B cell (primary cell): ENCODE results near the gene CPD. TPM values are rescaled to one million over a fixed set of nuclear protein-coding genes. Genes with fewer than 3 reads are reported as not detected.
"Not testable (repeated sequence)": the region's sequence is repeated elsewhere in the genome, so short reads cannot be mapped to it uniquely, and the experiment has no call there.

Experiments
- ATAC-seq: fragments of 200-7000 bp; cut with Tn5 transposase; one replicate; pipeline ENCODE4 v1.10.0; 2021; ENCODE audit warnings: low read depth, mild to moderate bottlenecking, moderate number of reproducible peaks, moderate library complexity
- CTCF ChIA-PET: fragments of 350-600 bp; sonication (Branson Sonifier 250); formaldehyde crosslinking; loops from one replicate; lab custom pipeline; 2021; ENCODE audit warnings: antibody characterized with exemption, inconsistent platforms; lab: Charles Lee
- POLR2A ChIA-PET: fragments of 350-600 bp; sonication (Branson Sonifier 250); formaldehyde crosslinking; loops from one replicate; lab custom pipeline; 2021; ENCODE audit warnings: antibody characterized with exemption; lab: Charles Lee
- DNase-seq: peaks from one replicate; pipeline ENCODE4 v3.0.0; 2013
- H2AFZ ChIP-seq: 2 replicates; pipeline ENCODE4 v1.6.1; 2012; ENCODE audit warnings: mild to moderate bottlenecking, low read depth, low read length; ENCODE audit not compliant: insufficient read depth, poor library complexity, severe bottlenecking
- H3K27ac ChIP-seq, 2 donors: 1 replicate in 1 of 2; 2 replicates in 1 of 2; pipeline ENCODE4 v1.5.1; 2012 to 2013; ENCODE audit warnings: low read length in 2 of 2, mild to moderate bottlenecking in 2 of 2, moderate library complexity in 1 of 2
- H3K27me3 ChIP-seq, 4 experiments: fragments of 200-600 bp in 1 of 4; sonication (generic) in 1 of 4; replicated peaks in 1 of 4; 1 replicate in 2 of 4; 2 replicates in 2 of 4; pipeline versions ENCODE4 v1.6.1 to v1.7.0; 2013 to 2016; ENCODE audit warnings: low read length in 3 of 4, mild to moderate bottlenecking in 2 of 4, mixed read lengths in 1 of 4, moderate library complexity in 1 of 4; ENCODE audit not compliant: insufficient read depth in 4 of 4, control insufficient read depth in 3 of 4; ENCODE audit errors: control extremely low read depth in 1 of 4
- H3K36me3 ChIP-seq, 2 experiments: replicated peaks in 1 of 2; 1 replicate in 1 of 2; 2 replicates in 1 of 2; pipeline versions ENCODE4 v1.6.1 to v1.7.1; 2013; ENCODE audit warnings: low read length in 1 of 2; ENCODE audit not compliant: insufficient read depth in 2 of 2, control insufficient read depth in 1 of 2; ENCODE audit errors: control extremely low read depth in 1 of 2, extremely low read depth in 1 of 2
- H3K4me1 ChIP-seq, 2 donors: fragments of 200-600 bp in 1 of 2; sonication (generic) in 1 of 2; 1 replicate in 1 of 2; 2 replicates in 1 of 2; pipeline versions ENCODE4 v1.5.1 to v1.6.1; 2013 to 2017; ENCODE audit warnings: low read length in 2 of 2; ENCODE audit not compliant: control insufficient read depth in 2 of 2, insufficient read depth in 2 of 2
- H3K4me2 ChIP-seq: replicated peaks from 2 replicates; pipeline ENCODE3; 2012; ENCODE audit warnings: mild to moderate bottlenecking, low read depth, low read length; ENCODE audit not compliant: poor library complexity, severe bottlenecking
- H3K4me3 ChIP-seq, 5 experiments: fragments of 200-600 bp in 1 of 5; sonication (generic) in 1 of 5; 1 replicate in 3 of 5; 2 replicates in 2 of 5; pipeline versions ENCODE4 v1.5.1 to v1.7.0; 2011 to 2016; ENCODE audit warnings: low read length in 4 of 5, mild to moderate bottlenecking in 4 of 5, low read depth in 2 of 5, control low read depth in 1 of 5, moderate library complexity in 1 of 5; ENCODE audit not compliant: insufficient read depth in 1 of 5; ENCODE audit errors: control extremely low read depth in 1 of 5, extremely low read depth in 1 of 5
- H3K79me2 ChIP-seq: fragments of 200-600 bp; sonication (generic); one replicate; pipeline ENCODE4 v1.6.0; 2016; ENCODE audit warnings: low read length; ENCODE audit not compliant: control insufficient read depth, insufficient read depth
- H3K9ac ChIP-seq: fragments of 200-600 bp; sonication (generic); 2 replicates; pipeline ENCODE4 v1.6.1; 2017; ENCODE audit warnings: mild to moderate bottlenecking, low read length, moderate library complexity
- H3K9me3 ChIP-seq, 3 donors: one replicate each; pipeline versions ENCODE4 v1.6.1 to v1.7.1; 2013; ENCODE audit warnings: low read length in 2 of 3; ENCODE audit not compliant: control insufficient read depth in 2 of 3, insufficient read depth in 1 of 3; ENCODE audit errors: control extremely low read depth in 1 of 3
- H4K20me1 ChIP-seq: 2 replicates; pipeline ENCODE4 v1.6.0; 2012; ENCODE audit warnings: mild to moderate bottlenecking, low read length; ENCODE audit not compliant: insufficient read depth, control insufficient read depth, poor library complexity, severe bottlenecking
- H3K27ac Mint-ChIP-seq: one replicate; pipeline ENCODE4 v1.8.0; 2021; ENCODE audit warnings: mixed read lengths
- H3K27me3 Mint-ChIP-seq: one replicate; pipeline ENCODE4 v1.8.0; 2021; ENCODE audit warnings: mixed read lengths
- H3K4me1 Mint-ChIP-seq: one replicate; pipeline ENCODE4 v1.8.0; 2021; ENCODE audit warnings: mixed read lengths
- H3K4me3 Mint-ChIP-seq: one replicate; pipeline ENCODE4 v1.8.0; 2021; ENCODE audit warnings: mixed read lengths
- H3K9me3 Mint-ChIP-seq: one replicate; pipeline ENCODE4 v1.8.0; 2022; ENCODE audit warnings: mixed read lengths; ENCODE audit not compliant: insufficient read depth
- EZH2 ChIP-seq: IDR thresholded peaks from 2 replicates; pipeline ENCODE4 v1.6.1; 2012; ENCODE audit warnings: borderline replicate concordance, low read depth, mild to moderate bottlenecking, moderate library complexity, low read length; ENCODE audit not compliant: insufficient read depth, poor library complexity, severe bottlenecking
- WGBS: methylation state at CpG from one replicate; pipeline ENCODE4 v1.1.5; 2013; ENCODE audit warnings: missing lambda C conversion rate; ENCODE audit not compliant: insufficient coverage; 5-methylcytosine and 5-hydroxymethylcytosine counted together
- intact Hi-C: fragments of 100-400 bp; cut with micrococcal nuclease; formaldehyde crosslinking; loops from one replicate; pipeline ENCODE4 v1.10.0; 2022
- polyA plus RNA-seq: library from polyadenylated mRNA; depleted of rRNA; stranded (reverse); fragments of >200 nt; gene quantifications from 2 replicates; pipeline ENCODE4 v1.2.3, GENCODE V29; 2012
- total RNA-seq, 2 donors: library from RNA; stranded (reverse); fragments of 120-200 nt in 1 of 2; gene quantifications; 1 replicate in 1 of 2; 2 replicates in 1 of 2; pipeline versions ENCODE4 v1.2.3 to v1.2.4, GENCODE V29; 2013 to 2022
- TF ChIP-seq, protein P1 (sequence below): fragments of 200-600 bp; IDR thresholded peaks from one replicate; pipeline ENCODE4 v1.8.0; 2022; ENCODE audit warnings: antibody characterized with exemption, mild to moderate bottlenecking

CPD gene
- total and polyA plus RNA-seq, 2 donors (not counting 1 experiment from before 2014, with no cell fraction given) = 1.5 to 15.6 TPM

DNA sequence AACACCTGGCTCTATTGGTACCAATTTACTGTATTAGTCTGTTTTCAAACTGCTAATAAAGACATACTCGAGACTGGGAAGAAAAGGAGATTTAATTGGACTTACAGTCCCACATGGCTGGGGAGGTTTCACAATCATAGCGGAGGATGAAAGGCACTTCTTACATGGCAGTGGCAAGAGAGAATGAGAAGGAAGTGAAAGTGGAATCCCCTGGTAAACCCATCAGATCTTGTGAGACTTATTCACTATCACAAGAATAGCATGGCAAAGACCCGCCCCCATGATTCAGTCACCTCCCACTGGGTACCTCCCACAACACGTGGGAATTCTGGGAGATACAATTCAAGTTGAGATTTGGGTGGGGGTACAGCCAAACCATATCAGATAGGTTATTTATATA, 75.9 kb downstream of the CPD start:
- CTCF ChIA-PET = no interaction called here
- Histone ChIP-seq H3K9me3 (peaks cover 0 to 5% (median 3%) of the 10 kb centered on the region in 3 donors), H3K9ac (no peak overlapping the region), H3K4me2 (no peak overlapping the region), H3K36me3 (peaks cover 4 to 15% of the 10 kb centered on the region in 2 experiments), H4K20me1 (no peaks in the 10 kb centered on the region), H3K4me1 (no peaks in the 10 kb centered on the region), H3K79me2 (no peaks in the 10 kb centered on the region), H3K27me3 (no peaks in the 10 kb centered on the region), H3K4me3 (no peak overlapping the region), H3K27ac (no peak overlapping the region), H2AFZ (no peak overlapping the region)
- POLR2A ChIA-PET = no interaction called here
- Mint-ChIP-seq H3K9me3 (peaks cover 2% of the 10 kb centered on the region), H3K4me1 (no peaks in the 10 kb centered on the region), H3K27me3 (no peaks in the 10 kb centered on the region), H3K27ac (no peak overlapping the region), H3K4me3 (no peak overlapping the region)
- ATAC-seq (no peak), DNase-seq (no peak)
- intact Hi-C loops = no loop called here
- TF ChIP-seq, protein P1, sequence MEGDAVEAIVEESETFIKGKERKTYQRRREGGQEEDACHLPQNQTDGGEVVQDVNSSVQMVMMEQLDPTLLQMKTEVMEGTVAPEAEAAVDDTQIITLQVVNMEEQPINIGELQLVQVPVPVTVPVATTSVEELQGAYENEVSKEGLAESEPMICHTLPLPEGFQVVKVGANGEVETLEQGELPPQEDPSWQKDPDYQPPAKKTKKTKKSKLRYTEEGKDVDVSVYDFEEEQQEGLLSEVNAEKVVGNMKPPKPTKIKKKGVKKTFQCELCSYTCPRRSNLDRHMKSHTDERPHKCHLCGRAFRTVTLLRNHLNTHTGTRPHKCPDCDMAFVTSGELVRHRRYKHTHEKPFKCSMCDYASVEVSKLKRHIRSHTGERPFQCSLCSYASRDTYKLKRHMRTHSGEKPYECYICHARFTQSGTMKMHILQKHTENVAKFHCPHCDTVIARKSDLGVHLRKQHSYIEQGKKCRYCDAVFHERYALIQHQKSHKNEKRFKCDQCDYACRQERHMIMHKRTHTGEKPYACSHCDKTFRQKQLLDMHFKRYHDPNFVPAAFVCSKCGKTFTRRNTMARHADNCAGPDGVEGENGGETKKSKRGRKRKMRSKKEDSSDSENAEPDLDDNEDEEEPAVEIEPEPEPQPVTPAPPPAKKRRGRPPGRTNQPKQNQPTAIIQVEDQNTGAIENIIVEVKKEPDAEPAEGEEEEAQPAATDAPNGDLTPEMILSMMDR = no peak
- TF ChIP-seq EZH2 = no peak
- no CpG with 5 or more reads among the region's 4 CpGs for WGBS

DNA sequence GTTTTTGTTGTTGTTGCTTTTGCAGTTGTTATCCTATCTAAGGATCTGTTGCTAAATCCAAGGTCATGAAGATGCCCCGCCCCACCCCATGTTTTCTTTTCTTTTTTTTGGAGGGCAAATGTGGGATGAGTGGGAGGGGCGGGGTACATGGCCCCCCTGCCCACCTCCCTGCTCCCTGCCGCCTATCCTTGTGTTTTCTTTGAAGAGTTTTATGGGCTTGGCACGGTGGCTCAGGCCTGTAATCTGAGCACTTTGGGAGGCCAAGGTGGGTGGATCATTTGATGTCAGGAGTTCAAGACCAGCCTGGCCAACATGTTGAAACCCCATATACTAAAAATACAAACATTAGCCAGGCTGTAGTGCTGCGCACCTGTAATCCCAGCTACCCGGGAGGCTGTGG, 79.6 kb downstream of the CPD start:
- Histone ChIP-seq H3K4me2 (no peak overlapping the region), H4K20me1 (no peaks in the 10 kb centered on the region), H3K9me3 (peaks cover 0 to 5% (median 3%) of the 10 kb centered on the region in 3 donors), H3K4me3 (no peak overlapping the region), H3K27me3 (no peaks in the 10 kb centered on the region), H3K9ac (no peak overlapping the region), H2AFZ (no peak overlapping the region), H3K4me1 (no peaks in the 10 kb centered on the region), H3K79me2 (no peaks in the 10 kb centered on the region), H3K27ac (no peak overlapping the region), H3K36me3 (peaks cover 6 to 12% of the 10 kb centered on the region in 2 experiments)
- H3K4me3 Mint-ChIP-seq = no peak overlapping the region
- CTCF ChIA-PET = no interaction called here
- TF ChIP-seq, protein P1 = no peak
- TF ChIP-seq EZH2 = no peak
- ATAC-seq (no peak), DNase-seq (no peak)
- peaks cover 2% of the 10 kb centered on the region for H3K9me3 Mint-ChIP-seq
- H3K27ac Mint-ChIP-seq = no peak overlapping the region
- WGBS = 100% methylated on average over 2 of the region's 6 CpGs
- POLR2A ChIA-PET = no interaction called here
- H3K27me3 Mint-ChIP-seq = no peaks in the 10 kb centered on the region
- intact Hi-C loops = no loop called here
- peaks cover 3% of the 10 kb centered on the region for H3K4me1 Mint-ChIP-seq

DNA sequence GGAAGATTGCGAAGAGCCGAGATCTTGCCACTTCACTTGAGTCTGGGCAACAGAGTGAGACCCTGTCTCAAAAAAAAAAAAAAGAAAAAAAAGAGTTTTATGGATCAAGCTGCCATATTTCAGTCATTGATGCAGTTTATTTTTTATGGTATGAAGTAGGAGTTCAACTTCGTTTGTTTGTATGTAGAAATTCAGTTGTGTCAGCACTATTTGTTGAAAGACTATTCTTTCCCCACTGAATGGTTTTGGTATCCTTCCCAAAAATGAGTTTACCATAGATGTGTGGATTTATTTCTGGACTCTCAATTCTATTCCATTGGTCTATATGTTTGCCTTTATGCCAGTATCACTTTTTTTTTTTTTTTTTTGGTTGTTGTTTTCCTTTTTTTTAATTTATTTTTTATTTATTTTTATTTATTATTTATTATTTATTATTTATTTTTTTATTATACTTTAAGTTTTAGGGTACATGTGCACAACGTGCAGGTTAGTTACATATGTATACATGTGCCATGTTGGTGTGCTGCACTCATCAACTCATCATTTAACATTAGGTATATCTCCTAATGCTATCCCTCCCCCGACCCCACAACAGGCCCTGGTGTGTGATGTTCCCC, 80.2 kb downstream of the CPD start:
- H3K4me3 ChIP-seq, H3K79me2 ChIP-seq, H3K9me3 ChIP-seq, H3K4me3 Mint-ChIP-seq, H3K4me1 Mint-ChIP-seq, DNase-seq, H3K27ac ChIP-seq, POLR2A ChIA-PET, H3K27me3 Mint-ChIP-seq, H3K4me1 ChIP-seq, H3K9ac ChIP-seq, CTCF ChIA-PET, ATAC-seq, H3K4me2 ChIP-seq, H2AFZ ChIP-seq, H3K27me3 ChIP-seq, intact Hi-C loops, H3K9me3 Mint-ChIP-seq, H3K27ac Mint-ChIP-seq, H4K20me1 ChIP-seq: not testable (repeated sequence)
- WGBS = 98% methylated on average over 3 of the region's 5 CpGs
- H3K36me3 ChIP-seq = peaks cover 6 to 12% of the 10 kb centered on the region in 2 experiments
